ENCODE data around the gene EVC. TPM values are rescaled to one million over a fixed set of nuclear protein-coding genes. Genes with fewer than 3 reads are reported as not detected.

The EVC gene
- total RNA-seq, 4 donors from 2014 or later, result 89.8 to 134 (median 99.6) TPM

DNA sequence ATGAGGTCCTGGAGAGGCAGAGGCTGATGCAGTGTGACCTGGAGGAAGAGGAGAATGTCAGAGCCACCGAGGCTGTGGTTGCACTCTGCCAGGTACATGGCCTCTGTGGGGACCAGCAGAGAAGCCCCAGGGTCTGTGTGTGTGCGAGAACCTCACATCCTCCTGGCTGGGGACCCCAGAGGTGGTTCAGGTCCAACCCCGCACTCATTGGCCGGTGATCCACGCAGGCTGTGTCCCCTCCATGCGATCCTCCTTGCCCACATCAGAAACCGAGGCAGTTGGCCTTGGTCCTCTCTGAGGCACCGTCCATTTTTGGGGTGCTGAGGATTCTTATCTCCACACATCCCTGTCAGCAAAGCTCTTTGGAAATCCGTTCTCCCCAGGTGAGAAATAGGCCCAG, 45.3 kb downstream of the EVC start:
- H3K27me3 ChIP-seq, result no peaks in the 10 kb centered on the region
- H3K27ac ChIP-seq, result no peak overlapping the region
- DNase-seq (ENCODE audit: low spot score in 2 of 2), result no peak
- no peak overlapping the region for H3K4me3 ChIP-seq
- TF ChIP-seq POLR2A (IDR thresholded peaks at IDR 0.05) (no peak), EP300 (IDR thresholded peaks at IDR 0.05) (no peak)
- TF ChIP-seq, protein P1, sequence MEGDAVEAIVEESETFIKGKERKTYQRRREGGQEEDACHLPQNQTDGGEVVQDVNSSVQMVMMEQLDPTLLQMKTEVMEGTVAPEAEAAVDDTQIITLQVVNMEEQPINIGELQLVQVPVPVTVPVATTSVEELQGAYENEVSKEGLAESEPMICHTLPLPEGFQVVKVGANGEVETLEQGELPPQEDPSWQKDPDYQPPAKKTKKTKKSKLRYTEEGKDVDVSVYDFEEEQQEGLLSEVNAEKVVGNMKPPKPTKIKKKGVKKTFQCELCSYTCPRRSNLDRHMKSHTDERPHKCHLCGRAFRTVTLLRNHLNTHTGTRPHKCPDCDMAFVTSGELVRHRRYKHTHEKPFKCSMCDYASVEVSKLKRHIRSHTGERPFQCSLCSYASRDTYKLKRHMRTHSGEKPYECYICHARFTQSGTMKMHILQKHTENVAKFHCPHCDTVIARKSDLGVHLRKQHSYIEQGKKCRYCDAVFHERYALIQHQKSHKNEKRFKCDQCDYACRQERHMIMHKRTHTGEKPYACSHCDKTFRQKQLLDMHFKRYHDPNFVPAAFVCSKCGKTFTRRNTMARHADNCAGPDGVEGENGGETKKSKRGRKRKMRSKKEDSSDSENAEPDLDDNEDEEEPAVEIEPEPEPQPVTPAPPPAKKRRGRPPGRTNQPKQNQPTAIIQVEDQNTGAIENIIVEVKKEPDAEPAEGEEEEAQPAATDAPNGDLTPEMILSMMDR (IDR thresholded peaks at IDR 0.05), result no peak
- H3K4me1 ChIP-seq, result no peaks in the 10 kb centered on the region
- no peaks in the 10 kb centered on the region for H3K9me3 ChIP-seq
- H3K36me3 ChIP-seq, result peaks cover 0 to 100% (median 3%) of the 10 kb centered on the region in 3 donors
- 96 to 97% methylated on average over 9 of the region's 9 CpGs for WGBS, 2 donors

DNA sequence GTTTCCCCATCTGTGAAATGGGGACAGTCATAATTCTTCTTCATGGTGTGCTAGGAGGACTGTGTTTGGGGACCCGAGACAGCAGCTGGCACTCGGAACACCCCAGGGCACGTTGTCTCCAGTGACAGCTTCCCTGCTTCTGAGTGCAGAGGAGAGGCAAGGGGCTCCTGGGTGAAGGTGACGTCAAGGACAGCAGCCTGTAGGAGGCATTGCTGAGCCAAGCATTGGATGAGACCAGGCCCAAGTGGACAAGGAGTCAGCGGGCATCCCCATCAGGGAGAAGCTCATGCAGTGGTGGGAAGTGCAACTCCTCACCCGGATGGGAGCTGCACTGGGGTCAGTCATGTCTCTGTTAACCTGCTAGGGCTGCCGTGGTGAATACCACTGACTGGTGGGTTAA, 46.1 kb downstream of the EVC start:
- no peak for DNase-seq (ENCODE audit: low spot score in 2 of 2)
- Histone ChIP-seq H3K36me3 (peaks cover 0 to 97% (median 3%) of the 10 kb centered on the region in 3 donors), H3K4me1 (no peaks in the 10 kb centered on the region), H3K9me3 (no peaks in the 10 kb centered on the region), H3K4me3 (no peak overlapping the region), H3K27ac (no peak overlapping the region), H3K27me3 (no peaks in the 10 kb centered on the region)
- no peak for TF ChIP-seq POLR2A (IDR thresholded peaks at IDR 0.05)
- TF ChIP-seq EP300 (IDR thresholded peaks at IDR 0.05), result no peak
- TF ChIP-seq, protein P1 (IDR thresholded peaks at IDR 0.05), result no peak
- 81 to 95% methylated on average over 3 to 7 of the region's 7 CpGs for WGBS, 2 donors

DNA sequence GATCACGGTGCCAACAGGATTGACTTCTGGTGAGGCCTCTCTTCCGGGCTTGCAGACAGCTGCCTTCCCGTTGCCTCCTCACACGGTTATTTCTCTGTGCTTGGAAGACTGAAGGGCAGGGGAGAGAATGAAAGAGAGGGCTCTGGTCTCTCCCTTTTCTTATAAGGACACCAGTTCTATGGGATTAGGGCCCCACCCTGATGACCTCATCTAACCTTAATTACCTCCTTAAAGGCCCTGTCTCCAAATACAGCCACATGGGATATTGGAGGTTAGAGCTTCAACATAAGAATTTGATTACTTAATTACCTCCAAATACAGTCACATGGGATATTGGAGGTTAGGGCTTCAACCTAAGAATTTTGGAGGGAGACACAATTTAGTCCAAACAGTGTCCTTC, 46.5 kb downstream of the EVC start:
- Histone ChIP-seq H3K36me3 (peaks cover 0 to 93% (median 3%) of the 10 kb centered on the region in 3 donors), H3K4me3 (no peak overlapping the region), H3K9me3 (no peaks in the 10 kb centered on the region), H3K27me3 (no peaks in the 10 kb centered on the region), H3K27ac (no peak overlapping the region), H3K4me1 (no peaks in the 10 kb centered on the region)
- WGBS, 2 donors, result 92% methylated on average over 4 of the region's 4 CpGs
- TF ChIP-seq EP300 (IDR thresholded peaks at IDR 0.05) (no peak), POLR2A (IDR thresholded peaks at IDR 0.05) (no peak)
- TF ChIP-seq, protein P1 (IDR thresholded peaks at IDR 0.05), result no peak
- no peak for DNase-seq (ENCODE audit: low spot score in 2 of 2)

DNA sequence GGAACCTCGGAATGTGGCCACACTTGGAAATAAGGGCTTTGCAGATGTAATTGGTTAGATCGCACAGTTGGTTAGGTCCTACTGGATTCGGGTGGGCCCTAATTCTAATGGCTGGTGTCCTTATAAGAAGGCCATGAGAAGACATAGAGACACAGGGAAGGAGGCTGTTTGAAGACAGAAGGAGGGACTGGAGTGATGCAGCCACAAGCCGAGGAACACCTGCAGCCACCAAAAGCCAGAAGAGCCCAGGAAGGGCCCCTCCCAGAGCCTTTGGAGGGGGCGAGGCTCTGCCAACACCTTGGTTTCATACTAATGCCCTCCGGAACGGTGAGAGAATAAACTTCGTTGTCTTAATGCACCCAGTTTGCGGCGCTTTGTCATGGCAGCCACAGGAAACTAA, 47.0 kb downstream of the EVC start:
- no peak for DNase-seq (ENCODE audit: low spot score in 2 of 2)
- H3K4me1 ChIP-seq, result no peaks in the 10 kb centered on the region
- H3K9me3 ChIP-seq, result no peaks in the 10 kb centered on the region
- no peak overlapping the region for H3K27ac ChIP-seq
- H3K27me3 ChIP-seq, result no peaks in the 10 kb centered on the region
- 94% methylated on average over 10 of the region's 10 CpGs for WGBS, 2 donors
- H3K4me3 ChIP-seq, result no peak overlapping the region
- TF ChIP-seq EP300 (IDR thresholded peaks at IDR 0.05) (no peak), POLR2A (IDR thresholded peaks at IDR 0.05) (no peak)
- TF ChIP-seq, protein P1 (IDR thresholded peaks at IDR 0.05), result no peak
- H3K36me3 ChIP-seq, result peaks cover 0 to 89% (median 3%) of the 10 kb centered on the region in 3 donors

DNA sequence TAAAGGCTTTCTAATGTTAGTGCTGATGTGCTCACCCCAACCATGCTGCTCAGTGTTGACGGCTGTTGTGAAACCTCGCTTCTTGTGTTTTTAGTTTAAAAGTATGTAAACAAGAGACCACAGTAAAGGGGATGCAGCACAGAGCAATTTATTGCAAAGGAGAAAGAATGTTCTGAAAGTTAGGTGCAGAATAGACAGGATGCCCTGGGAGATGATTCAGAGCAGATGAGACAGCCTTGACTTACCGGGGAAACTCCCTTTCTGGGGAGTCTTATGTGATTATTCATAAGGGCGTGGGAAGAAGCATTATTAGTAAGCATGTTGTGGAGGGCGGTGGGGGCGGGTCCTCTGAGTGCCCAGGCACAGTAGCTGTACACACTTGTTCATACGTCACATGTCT, 47.7 kb downstream of the EVC start:
- Histone ChIP-seq H3K36me3 (peaks cover 0 to 81% (median 3%) of the 10 kb centered on the region in 3 donors), H3K9me3 (no peaks in the 10 kb centered on the region), H3K4me3 (no peak overlapping the region), H3K27ac (no peak overlapping the region), H3K27me3 (no peaks in the 10 kb centered on the region), H3K4me1 (no peaks in the 10 kb centered on the region)
- no peak for TF ChIP-seq POLR2A (IDR thresholded peaks at IDR 0.05)
- TF ChIP-seq, protein P1 (IDR thresholded peaks at IDR 0.05), result no peak
- TF ChIP-seq EP300 (IDR thresholded peaks at IDR 0.05), result no peak
- 61 to 65% methylated on average over 7 of the region's 7 CpGs for WGBS, 2 donors
- DNase-seq (ENCODE audit: low spot score in 2 of 2), result no peak

Data from tibial nerve (tissue), 4 donors.